ENCODE measurements around the gene NCOR1.
"Not testable (repeated sequence)": the region's sequence is repeated elsewhere in the genome, so short reads cannot be mapped to it uniquely, and the experiment has no call there.

NCOR1 gene

DNA sequence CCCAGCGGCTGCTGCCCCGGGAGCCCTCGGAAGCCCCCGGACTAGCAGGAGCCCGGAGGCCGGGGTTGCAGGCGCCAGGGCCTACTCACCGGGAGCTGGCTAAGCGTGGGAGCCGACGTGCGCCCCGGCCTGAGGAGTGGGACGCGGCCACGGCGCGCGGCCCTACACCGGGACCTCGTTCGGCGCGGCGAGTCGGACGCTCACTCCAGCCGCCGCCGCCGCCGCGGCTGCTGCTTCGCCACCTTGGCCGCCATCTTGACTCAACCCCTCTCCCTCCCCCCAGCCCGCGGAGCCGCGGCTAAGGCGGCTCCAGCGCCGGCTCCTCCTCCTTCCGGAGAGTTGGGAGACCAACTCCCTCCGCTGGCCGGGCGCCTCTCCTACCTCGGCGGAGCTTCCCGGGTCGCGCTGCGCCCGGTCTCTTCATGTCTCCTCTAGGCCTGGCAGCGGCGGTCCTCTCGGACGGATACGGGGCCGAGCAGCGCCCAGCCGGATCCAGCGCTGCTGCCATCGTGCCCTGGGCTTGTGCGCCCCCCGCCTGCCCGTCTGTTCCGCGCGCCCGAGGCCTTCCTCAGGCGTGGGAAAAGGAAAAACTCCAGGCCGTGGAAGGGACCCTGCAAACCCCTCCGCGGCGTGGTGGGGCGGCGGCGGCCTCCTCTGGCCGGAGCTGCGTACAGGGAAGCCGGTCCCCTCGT, at the start of gene NCOR1:
NCOR1 (minus strand) TSS at position 262 of the 692 bp plus-strand sequence. CDS start 20,965 bp downstream, outside the sequence.
- peak; percentile 91 for DNase-seq (ENCODE audit: low spot score)

DNA sequence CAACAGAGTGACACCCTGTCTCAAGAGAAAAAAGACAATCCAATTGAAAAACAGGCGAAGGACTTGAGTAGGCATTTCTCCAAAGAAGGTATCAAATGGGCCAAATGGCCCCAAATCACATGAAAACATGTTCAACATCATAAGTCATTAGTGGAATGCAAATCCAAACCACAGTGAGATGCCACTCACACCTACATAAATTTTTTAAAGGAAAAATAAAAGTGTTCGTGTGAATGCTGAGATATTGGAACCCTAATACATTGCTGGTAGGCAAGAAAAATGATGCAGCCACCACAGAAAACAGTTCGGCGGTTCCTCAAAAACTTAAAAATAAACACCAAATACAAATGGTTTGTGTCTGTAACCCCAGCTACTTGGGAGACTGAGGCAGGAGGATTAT, 46.9 kb upstream of the NCOR1 start:
- no peak for DNase-seq (ENCODE audit: low spot score)

DNA sequence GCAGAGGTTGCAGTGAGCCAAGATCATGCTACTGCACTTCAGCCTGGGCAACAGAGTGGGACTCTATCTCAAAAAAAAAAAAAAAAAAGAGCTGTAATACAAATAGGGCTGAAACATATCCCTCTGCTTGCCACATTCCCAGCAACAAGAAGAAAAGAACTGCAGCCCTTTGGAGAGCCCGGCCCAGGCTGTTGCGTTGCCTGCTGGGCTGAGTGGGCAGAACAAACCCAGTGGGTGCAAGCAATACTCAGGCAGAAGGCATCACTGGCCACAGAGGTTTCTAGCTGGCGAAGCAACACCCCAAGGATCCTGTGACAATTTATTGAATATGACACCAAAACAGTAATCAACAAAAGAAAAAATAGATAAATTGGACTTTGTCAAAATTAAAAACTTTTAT, 45.7 kb upstream of the NCOR1 start:
- DNase-seq (ENCODE audit: low spot score): no peak

DNA sequence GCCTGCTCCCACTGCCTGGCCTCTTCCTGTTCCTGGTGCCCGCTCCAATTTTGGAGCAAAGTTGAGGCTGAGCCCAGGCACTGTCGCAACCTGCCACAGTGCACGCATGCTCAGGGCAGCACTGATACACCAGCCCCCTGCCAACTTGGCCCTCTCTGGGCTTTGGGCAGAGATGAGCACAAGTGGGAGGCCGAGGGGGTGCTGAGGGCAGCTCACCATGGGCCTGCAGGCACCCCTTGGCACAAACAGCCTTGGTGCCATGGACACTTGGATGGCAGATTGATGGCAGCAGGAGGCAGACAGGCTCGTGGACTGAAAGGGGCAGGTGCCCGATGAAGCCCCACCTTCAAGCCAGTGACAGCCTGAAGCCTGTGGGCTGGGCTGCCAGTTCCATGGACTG, 44.6 kb upstream of the NCOR1 start:
- no peak for DNase-seq (ENCODE audit: low spot score)

DNA sequence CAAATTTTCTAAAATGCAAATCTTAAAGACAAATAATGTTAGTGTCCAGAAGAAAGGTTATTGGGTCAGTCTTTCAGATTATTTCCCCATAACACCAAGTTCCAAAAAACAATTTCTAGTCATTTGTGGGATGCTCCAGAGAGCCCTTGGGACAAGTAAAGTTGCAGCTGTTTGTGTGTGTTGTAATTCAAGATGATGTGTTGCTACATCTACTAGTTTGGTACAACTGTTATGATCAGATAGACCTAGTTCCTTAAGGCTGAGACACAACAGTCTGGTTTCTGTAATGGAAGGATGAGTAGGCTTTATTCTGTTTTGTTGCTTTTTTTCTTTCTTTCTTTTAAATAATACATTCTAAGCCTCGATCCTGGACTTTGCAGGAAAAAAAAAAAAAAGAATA, 43.6 kb upstream of the NCOR1 start:
- no peak for DNase-seq (ENCODE audit: low spot score)

DNA sequence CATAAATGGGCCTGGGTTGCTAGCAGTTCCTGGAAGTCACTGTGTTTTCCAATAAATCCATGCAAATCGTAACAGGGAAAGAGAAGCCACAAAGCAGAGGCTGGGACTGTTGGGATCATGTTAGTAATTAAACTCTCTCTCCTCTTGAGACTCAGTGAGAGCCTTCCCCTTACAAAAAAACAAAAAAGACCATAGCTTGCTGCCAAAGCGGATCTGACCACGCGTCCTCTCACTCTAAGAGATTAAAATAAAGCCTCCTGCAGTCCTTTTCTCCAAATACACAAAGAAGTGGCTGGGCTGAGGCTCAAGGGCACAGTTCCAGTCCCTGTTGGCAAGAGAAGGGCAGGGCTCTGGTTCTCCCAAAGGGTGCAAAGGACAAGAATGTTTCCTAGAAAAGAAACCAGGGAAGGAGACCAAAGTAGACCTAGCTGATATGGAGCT, 40.2 kb upstream of the NCOR1 start:
- DNase-seq (ENCODE audit: low spot score): no peak

GRCh38 chr17:16254773-16255400, 39.6 kb upstream of the NCOR1 start:
- DNase-seq (ENCODE audit: low spot score): no peak

DNA sequence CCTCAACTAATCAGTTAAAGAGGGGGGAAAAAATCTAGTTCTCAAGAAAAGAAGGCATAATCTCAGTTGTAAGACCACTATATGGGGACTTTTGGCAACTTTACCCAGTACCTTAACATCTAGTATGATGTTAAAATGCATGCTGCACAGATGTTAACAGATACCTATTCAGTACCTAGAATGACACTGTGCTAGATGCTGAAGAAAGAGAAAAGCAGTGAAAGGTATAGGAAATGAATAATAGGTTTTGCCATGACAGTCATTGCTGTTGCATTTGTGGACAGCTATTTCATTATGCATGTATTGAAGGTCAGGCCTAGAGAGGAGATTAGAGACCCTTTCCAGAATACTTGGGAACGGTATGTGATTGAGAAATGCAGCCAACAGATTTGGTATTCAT, 36.2 kb upstream of the NCOR1 start:
- no peak for DNase-seq (ENCODE audit: low spot score)

DNA sequence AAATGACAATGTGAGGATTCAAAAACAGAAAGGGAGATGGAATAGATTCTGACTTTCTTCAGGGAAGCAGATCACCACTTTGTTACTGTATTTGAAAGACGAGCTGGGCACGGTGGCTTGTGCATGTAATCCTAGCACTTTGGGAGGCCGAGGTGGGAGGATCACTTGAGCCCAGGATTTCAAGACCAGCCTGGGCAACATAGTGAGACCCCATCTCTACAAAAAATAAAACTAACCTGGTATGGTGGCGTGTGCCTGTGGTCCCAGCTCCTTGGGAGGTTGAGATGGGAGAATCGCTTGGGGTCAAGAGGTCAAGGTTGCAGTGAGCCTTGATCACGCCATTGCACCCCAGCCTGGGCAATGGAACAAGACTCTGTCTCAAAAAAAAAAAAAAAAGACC, 35.7 kb upstream of the NCOR1 start:
- no peak for DNase-seq (ENCODE audit: low spot score)

GRCh38 chr17:16250635-16251034, 35.3 kb upstream of the NCOR1 start:
- DNase-seq (ENCODE audit: low spot score): no peak

- DNase-seq (ENCODE audit: low spot score): no peak
Measured at GRCh38 chr17:16247586-16247984, 32.3 kb upstream of the NCOR1 start.

DNA sequence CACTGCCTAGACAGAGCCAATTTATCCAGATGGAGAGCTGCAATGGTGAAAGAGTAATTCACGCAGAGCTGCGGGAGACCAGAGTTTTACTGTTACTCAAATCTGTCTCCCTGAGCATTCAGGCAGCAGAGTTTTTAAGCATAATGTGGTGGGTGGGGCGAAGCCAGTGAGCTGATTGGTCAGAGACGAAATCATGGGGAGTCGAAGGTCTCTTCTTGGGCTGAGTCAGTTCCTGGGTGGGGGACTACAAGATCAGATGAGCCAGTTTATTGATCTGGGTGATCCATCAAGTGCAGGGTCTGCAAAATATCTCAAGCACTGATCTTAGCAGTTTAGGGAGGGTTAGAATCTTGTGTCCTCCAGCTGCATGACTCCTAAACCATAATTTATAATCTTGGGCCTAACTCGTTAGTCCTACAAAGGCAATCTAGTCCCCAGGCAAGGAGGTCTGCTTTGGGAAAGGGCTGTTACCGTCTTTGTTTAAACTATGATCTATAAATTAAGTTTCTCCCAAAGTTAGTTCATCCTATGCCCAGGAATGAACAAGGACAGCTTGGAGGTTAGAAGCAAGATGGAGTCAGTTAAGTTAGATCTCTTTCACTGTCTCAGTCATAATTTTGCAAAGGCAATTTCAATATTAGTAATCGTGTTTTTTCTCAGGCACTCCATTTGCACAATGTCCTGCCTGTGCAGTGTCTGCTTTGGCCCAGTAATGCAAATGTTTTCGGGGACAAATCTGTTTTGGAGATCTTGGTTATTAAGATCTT, 28.6 kb upstream of the NCOR1 start:
- DNase-seq (ENCODE audit: low spot score): no peak

GRCh38 chr17:16243385-16243784, 28.1 kb upstream of the NCOR1 start:
- DNase-seq (ENCODE audit: low spot score): no peak

- no peak for DNase-seq (ENCODE audit: low spot score)
Measured at GRCh38 chr17:16241906-16242399, 26.6 kb upstream of the NCOR1 start.

- no peak for DNase-seq (ENCODE audit: low spot score)
Measured at GRCh38 chr17:16239931-16240330, 24.6 kb upstream of the NCOR1 start.

DNA sequence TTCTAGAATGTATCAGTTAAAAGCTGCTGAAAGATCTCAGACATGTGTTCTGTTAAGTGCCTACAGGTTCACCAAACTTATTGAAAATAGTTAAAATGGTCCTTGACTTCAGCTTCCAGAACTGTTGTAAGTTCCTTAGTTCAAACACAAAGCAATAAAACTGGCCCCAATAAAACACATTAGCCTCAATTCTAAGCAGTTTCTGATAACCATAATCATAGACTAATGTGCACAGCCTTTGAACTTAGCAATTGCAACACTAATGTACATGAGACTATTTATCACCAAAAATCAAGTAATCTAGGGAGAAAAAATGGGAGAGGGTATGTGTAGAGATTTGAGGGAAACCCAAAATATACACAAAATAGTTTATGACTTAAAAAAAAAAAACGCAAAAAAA, 17.1 kb upstream of the NCOR1 start:
- no peak for DNase-seq (ENCODE audit: low spot score)

DNA sequence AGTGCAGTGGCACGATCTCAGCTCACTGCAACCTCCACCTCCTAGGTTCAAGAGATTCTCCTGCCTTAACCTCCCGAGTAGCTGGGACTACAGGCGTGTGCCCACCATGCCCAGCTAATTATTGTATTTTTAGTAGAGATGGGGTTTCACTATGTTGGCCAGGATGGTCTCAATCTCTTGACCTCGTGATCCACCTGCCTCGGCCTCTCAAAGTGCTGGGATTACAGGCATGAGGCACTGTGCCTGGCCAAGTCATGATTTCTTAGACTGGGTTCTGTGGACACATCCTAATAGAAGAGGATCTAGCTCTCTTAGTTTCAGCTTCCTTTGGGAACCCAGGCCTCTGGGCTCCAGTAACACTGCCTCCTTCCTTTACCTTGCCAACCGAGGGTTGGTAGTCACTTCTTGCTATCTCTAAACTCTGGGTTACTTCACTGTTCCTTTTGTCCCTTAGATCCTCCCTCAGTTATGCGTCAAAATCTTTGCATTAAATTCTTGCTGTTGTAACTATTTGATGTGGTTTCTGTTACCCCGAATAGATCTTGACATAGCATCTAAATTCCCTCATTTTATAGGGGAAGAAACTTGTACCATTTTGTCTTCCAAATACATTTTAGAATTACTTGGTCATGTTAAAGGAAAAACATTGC, 14.7 kb upstream of the NCOR1 start:
- not testable (repeated sequence) for DNase-seq (ENCODE audit: low spot score)

GRCh38 chr17:16222406-16222805, 7.1 kb upstream of the NCOR1 start:
- no peak for DNase-seq (ENCODE audit: low spot score)

DNA sequence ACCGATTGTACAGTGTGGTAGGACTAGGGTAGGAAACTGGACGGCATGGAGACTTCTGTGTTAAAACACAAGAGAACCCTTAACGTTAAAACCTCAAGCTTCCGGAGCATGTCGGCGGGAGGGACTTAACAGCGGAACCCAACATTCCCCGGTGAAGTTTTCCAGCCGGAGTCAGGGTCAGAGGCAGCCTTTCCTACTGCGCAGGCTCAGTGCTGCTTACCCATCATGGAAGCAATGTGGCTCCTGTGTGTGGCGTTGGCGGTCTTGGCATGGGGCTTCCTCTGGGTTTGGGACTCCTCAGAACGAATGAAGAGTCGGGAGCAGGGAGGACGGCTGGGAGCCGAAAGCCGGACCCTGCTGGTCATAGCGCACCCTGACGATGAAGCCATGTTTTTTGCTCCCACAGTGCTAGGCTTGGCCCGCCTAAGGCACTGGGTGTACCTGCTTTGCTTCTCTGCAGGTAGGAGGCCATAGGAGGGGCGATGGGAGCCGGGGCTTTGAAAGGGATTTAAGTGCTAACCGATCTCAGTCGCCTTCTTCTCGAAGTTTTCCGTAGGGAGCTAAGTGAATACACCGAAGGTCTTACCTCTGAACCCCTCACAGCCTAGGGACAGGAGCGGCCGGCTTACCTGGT, 1.8 kb upstream of the NCOR1 start, which contains the start of gene PIGL:
PIGL (plus strand) TSS at position 209 of the 634 bp plus-strand sequence; CDS start at position 226, 17 bp downstream.
- DNase-seq (ENCODE audit: low spot score): peak; percentile 95

DNA sequence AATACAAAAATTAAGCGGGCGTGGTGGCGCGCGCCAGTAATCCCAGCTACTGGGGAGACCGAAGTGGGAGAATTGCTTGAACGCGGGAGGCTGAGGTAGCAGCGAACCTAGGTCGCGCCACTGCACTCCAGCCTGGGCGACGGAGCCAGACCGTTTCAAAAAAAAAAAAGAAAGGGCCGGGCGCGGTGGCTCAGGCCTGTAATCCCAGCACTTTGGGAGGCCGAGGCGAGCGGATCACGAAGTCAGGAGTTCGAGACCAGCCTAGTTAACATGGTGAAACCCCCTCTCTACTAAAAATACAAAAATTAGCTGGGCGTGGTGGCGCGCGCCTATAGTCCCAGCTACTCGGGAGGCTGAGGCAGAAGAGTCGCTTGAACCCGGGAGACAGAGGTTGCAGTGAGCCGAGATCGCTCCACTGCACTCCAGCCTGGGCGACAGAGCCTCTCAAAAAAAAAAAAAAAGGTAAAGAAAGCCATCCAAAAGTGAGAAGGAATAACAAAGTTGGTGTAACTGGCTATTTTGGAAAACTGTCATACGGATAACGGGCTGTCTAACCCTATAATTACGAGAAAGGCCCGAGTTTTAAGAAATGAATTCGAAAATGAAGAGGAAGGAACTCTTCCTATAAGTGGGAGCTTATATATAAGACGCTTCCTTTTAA, 1.1 kb upstream of the NCOR1 start:
- not testable (repeated sequence) for DNase-seq (ENCODE audit: low spot score)

GRCh38 chr17:16215965-16216316, 607 bp upstream of the NCOR1 start:
- DNase-seq (ENCODE audit: low spot score): peak; percentile 66

DNA sequence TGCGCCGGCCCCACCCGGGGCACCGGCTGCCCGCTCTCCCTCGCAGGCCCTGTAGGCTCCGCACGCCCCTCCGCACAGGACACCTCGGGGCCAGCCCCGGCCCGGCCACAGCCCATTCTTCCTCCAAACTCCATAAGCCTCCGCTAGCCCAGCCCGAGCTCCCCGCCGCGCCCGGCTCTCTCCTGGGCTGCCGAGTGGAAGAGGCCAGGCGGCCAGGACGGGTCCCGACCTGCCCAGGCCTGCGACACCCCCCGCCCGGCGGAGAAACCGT, 397 bp downstream of the NCOR1 start:
- peak; percentile 57 for DNase-seq (ENCODE audit: low spot score)
